Lower lobe of right lung (tissue), 2 donors: ENCODE data around the gene DUSP22. TPM values are rescaled to one million over a fixed set of nuclear protein-coding genes. Genes with fewer than 3 reads are reported as not detected.

Experiments used
- ATAC-seq, 2 donors: fragments of 200-7000 bp; cut with Tn5 transposase; one replicate each; pipeline ENCODE4 v1.9.1; 2020 to 2022; ENCODE audit warnings: mild to moderate bottlenecking in 2 of 2, moderate library complexity in 2 of 2
- DNase-seq: peaks from one replicate; pipeline ENCODE4 v3.0.0-alpha.2; 2020
- H3K27ac ChIP-seq: fragments of 200-600 bp; one replicate; pipeline ENCODE4 v1.8.0; 2022
- H3K27me3 ChIP-seq: fragments of 200-600 bp; one replicate; pipeline ENCODE4 v1.8.0; 2022; ENCODE audit warnings: low read depth
- H3K36me3 ChIP-seq: fragments of 200-600 bp; one replicate; pipeline ENCODE4 v1.8.0; 2022; ENCODE audit warnings: mild to moderate bottlenecking
- H3K4me1 ChIP-seq: fragments of 200-600 bp; one replicate; pipeline ENCODE4 v1.8.0; 2022
- H3K4me3 ChIP-seq: fragments of 200-600 bp; one replicate; pipeline ENCODE4 v1.8.0; 2022; ENCODE audit warnings: mild to moderate bottlenecking
- H3K9me3 ChIP-seq: fragments of 200-600 bp; one replicate; pipeline ENCODE4 v1.8.0; 2022
- CTCF ChIP-seq: fragments of 200-600 bp; IDR thresholded peaks from one replicate; pipeline ENCODE4 v1.8.0; 2022; ENCODE audit warnings: antibody characterized with exemption, mild to moderate bottlenecking
- intact Hi-C: fragments of 100-400 bp; cut with DNase I; formaldehyde crosslinking; loops from one replicate; pipeline ENCODE4 v1.11.0; 2022
- total RNA-seq: library from RNA; stranded (reverse); fragmentation: NEBNext Ultra II Directional; extraction: Animal tissue kit (Norgen Biotek cat#: 25700); gene quantifications from one replicate; pipeline ENCODE4 v1.2.1, GENCODE V29; 2021
- donor health status: DM: no; HTN: yes; CAD: no; lungs with severe emphysema.

DUSP22 gene
- total RNA-seq, 1 donor from 2014 or later = 66.4 TPM

DNA sequence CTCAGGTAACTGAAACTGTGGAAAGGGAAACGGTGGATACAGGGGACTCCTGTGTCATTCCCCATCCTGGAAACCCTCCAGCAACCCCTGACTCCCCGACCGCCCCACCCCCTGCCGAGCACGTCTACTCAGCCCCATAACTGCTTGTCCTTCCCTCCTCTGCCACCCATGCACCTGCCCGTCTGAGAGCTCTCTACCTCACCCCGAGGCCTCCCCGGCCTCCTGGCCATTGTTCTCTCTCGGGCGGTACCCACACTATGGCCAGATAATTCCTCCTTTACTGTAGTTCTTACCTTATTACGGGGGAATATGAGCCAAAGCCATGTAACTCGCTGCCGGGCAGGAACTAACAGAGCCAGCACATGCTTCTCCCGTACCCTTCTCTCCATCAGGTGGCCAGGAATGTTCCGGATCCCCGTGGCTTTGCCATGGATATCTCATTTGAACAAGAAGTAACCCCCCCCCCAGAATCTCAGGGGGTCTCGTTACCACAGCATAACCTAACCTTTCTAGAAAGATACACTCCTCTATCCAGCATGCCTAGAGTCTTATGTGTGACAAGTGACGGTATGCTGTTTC lies 94.5 kb downstream of the DUSP22 start:
- no peak for TF ChIP-seq CTCF
- H3K27me3 ChIP-seq = peaks cover 27% of the 10 kb centered on the region

DNA sequence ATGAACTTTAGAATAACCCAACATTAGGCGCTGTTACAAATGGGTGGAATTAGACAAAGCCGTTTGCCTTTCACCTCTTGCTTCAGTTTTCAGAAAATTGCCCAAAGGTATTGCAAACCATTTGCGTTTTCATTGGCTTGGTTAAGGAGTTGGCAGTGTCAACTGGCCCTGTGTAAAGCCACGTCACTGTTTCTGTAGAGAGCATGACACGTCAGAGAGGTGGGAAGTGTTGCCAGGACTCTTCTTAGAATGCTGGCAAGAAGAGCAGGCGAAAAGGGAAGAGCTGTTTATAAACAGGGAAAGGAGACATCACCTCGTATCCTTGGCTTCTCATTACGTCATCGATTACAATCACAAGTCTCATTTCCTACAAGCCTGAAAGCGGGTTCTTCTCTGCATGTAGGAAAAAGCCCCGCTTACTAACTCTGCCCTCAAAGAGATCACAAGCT lies 95.0 kb downstream of the DUSP22 start:
- no peak for TF ChIP-seq CTCF
- ATAC-seq = no peak
- Histone ChIP-seq H3K4me3 (no peak overlapping the region), H3K27me3 (peaks cover 32% of the 10 kb centered on the region), H3K27ac (no peak overlapping the region), H3K36me3 (no peaks in the 10 kb centered on the region), H3K9me3 (no peaks in the 10 kb centered on the region), H3K4me1 (peaks cover 12% of the 10 kb centered on the region)
- DNase-seq = no peak
- intact Hi-C loops = no loop called here

More for the DNA sequence above, 94.5 kb downstream of the DUSP22 start:
- DNase-seq (no peak), ATAC-seq (no peak)
- H3K27ac ChIP-seq = no peak overlapping the region
- intact Hi-C loops = no loop called here
- H3K4me3 ChIP-seq = no peak overlapping the region
- H3K9me3 ChIP-seq = no peaks in the 10 kb centered on the region
- H3K36me3 ChIP-seq = no peaks in the 10 kb centered on the region
- peaks cover 7% of the 10 kb centered on the region for H3K4me1 ChIP-seq

DNA sequence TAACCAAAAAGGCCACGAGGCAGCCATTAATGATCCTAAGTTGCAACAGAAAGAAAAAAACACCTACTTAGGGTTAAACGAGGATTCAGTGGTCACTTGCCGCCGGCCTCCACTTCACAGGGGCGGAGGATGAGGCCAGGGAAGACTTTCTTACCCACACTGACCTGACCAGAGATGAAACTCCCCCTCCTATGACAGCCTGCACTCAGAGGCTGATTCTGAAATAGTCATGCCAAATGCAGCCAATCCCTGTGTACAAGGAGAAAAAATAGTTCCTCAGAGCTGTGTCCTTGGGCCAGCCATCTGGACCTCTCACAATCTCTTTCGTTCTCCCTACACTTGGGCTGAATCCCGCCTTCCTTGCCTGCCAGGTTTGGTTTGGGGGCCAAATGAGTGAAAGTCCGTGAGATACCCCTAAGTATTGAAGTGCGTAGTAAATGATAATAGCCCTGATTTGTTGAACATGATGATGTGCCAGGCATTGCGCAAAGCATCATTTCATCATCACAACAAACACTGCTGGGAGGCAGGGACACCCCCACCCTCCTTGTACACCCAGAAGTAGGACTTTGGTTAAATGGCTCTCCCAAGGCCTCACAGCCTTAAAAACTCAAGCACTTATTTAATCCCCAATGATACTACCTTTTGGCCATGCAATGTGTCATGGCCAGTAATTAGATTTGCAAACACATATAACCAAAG lies 96.1 kb downstream of the DUSP22 start:
- H3K27ac ChIP-seq = no peak overlapping the region
- peaks cover 43% of the 10 kb centered on the region for H3K27me3 ChIP-seq
- no peaks in the 10 kb centered on the region for H3K9me3 ChIP-seq
- H3K4me1 ChIP-seq = peaks cover 23% of the 10 kb centered on the region
- H3K36me3 ChIP-seq = no peaks in the 10 kb centered on the region
- intact Hi-C loops = no loop called here
- ATAC-seq (no peak), DNase-seq (no peak)
- no peak for TF ChIP-seq CTCF
- H3K4me3 ChIP-seq = no peak overlapping the region

GRCh38 chr6:389143-389542 lies 96.9 kb downstream of the DUSP22 start:
- intact Hi-C loops = no loop called here
- Histone ChIP-seq H3K4me1 (peaks cover 27% of the 10 kb centered on the region), H3K9me3 (no peaks in the 10 kb centered on the region), H3K27me3 (peaks cover 51% of the 10 kb centered on the region), H3K36me3 (no peaks in the 10 kb centered on the region), H3K27ac (no peak overlapping the region), H3K4me3 (no peak overlapping the region)
- ATAC-seq (no peak), DNase-seq (no peak)
- no peak for TF ChIP-seq CTCF

- Histone ChIP-seq H3K27me3 (peaks cover 55% of the 10 kb centered on the region), H3K27ac (no peak overlapping the region), H3K9me3 (no peaks in the 10 kb centered on the region), H3K4me1 (peaks cover 27% of the 10 kb centered on the region), H3K36me3 (no peaks in the 10 kb centered on the region), H3K4me3 (no peak overlapping the region)
- DNase-seq (no peak), ATAC-seq (no peak)
- intact Hi-C loops = no loop called here
- TF ChIP-seq CTCF = no peak
Observed at GRCh38 chr6:389622-390021, 97.3 kb downstream of the DUSP22 start.
